Body of pancreas (tissue), 4 donors: ENCODE results near the gene NELFE. TPM values are rescaled to one million over a fixed set of nuclear protein-coding genes. Genes with fewer than 3 reads are reported as not detected.

Experiments
- ATAC-seq: fragments of 150-250 bp; one replicate; pipeline ENCODE4 v1.9.1; 2016
- DNase-seq, 4 donors: peaks; one replicate each; pipeline ENCODE4 v3.0.0-alpha.2; 2019
- H3K27ac ChIP-seq, 4 donors: fragments of 200-600 bp; sonication (generic); 1 replicate in 3 of 4; 2 replicates in 1 of 4; pipeline versions ENCODE4 v1.5.1 to v1.6.1; 2016 to 2019; ENCODE audit warnings: mild to moderate bottlenecking in 1 of 4, mixed read lengths in 1 of 4, moderate library complexity in 1 of 4
- H3K27me3 ChIP-seq, 2 donors: fragments of 200-600 bp; sonication (generic); one replicate each; pipeline ENCODE4 v1.6.0; 2016; ENCODE audit warnings: mild to moderate bottlenecking in 1 of 2
- H3K36me3 ChIP-seq, 2 donors: fragments of 200-600 bp; sonication (generic); replicated peaks in 1 of 2; 2 replicates each; pipeline ENCODE4 v1.5.1; 2016; ENCODE audit warnings: low read depth in 2 of 2; ENCODE audit not compliant: insufficient read depth in 1 of 2
- H3K4me1 ChIP-seq: fragments of 200-600 bp; sonication (generic); one replicate; pipeline ENCODE4 v1.6.0; 2016
- H3K4me3 ChIP-seq, 2 donors: fragments of 200-600 bp; sonication (generic); 1 replicate in 1 of 2; 2 replicates in 1 of 2; pipeline ENCODE4 v1.5.1; 2016 to 2019
- H3K9me3 ChIP-seq, 3 donors: fragments of 200-600 bp; sonication (generic); 1 replicate in 2 of 3; 2 replicates in 1 of 3; pipeline ENCODE4 v1.5.1; 2016
- POLR2A ChIP-seq, 3 donors: fragments of 450-650 bp; IDR thresholded peaks; one replicate each; pipeline ENCODE4 v1.6.1; 2016; ENCODE audit warnings: antibody characterized with exemption in 3 of 3, mild to moderate bottlenecking in 2 of 3
- WGBS, 2 donors: methylation state at CpG; one replicate each; pipeline ENCODE4 v1.1.5; 2017; 5-methylcytosine and 5-hydroxymethylcytosine counted together
- intact Hi-C: fragments of 100-400 bp; cut with DNase I; formaldehyde crosslinking; loops from one replicate; pipeline ENCODE4 v1.15.1; 2023
- total RNA-seq, 2 donors: library from RNA; depleted of rRNA; stranded (reverse); fragments of >200 nt; gene quantifications; one replicate each; pipeline ENCODE4 v1.1.0, GENCODE V29; 2016
- TF ChIP-seq, protein P1 (sequence below), 7 experiments: fragments of 450-650 bp in 4 of 7; fragments of 200-600 bp in 3 of 7; sonication (generic) in 3 of 7; IDR thresholded peaks; one replicate each; pipeline ENCODE4 v1.5.1; 2016 to 2019; ENCODE audit warnings: antibody characterized with exemption in 7 of 7

NELFE gene
- total RNA-seq, 2 donors from 2014 or later, result 38.9 to 39.9 TPM

DNA sequence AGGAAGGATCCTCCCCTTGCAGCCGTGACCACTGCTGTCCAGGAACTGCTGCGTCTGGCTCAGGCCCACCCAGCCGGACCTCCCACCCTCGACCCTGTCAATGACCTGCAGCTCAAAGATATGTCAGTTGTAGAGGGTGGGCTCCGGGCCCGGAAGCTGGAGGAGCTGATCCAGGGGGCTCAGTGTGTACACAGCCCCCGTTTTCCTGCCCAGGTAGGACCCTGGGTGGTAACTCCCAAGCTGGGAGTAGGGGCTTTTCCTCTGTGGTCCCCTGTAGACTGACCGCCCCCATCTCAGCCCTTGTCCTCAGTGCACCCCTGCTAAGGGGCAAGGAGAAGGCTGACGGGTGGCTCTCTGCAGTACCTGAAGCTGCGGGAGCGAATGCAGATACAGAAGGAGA, 9.6 kb upstream of the NELFE start:
- Histone ChIP-seq H3K27me3 (no peaks in the 10 kb centered on the region), H3K4me1 (peaks cover 29% of the 10 kb centered on the region), H3K9me3 (no peaks in the 10 kb centered on the region), H3K4me3 (no peak overlapping the region), H3K27ac (no peak overlapping the region), H3K36me3 (peaks cover 0 to 27% of the 10 kb centered on the region in 2 donors)
- 81 to 83% methylated on average over 4 to 11 of the region's 11 CpGs for WGBS, 2 donors
- DNase-seq, result no peak
- intact Hi-C loops, result no loop called here
- TF ChIP-seq POLR2A (IDR thresholded peaks at IDR 0.05), result no peak
- TF ChIP-seq, protein P1, sequence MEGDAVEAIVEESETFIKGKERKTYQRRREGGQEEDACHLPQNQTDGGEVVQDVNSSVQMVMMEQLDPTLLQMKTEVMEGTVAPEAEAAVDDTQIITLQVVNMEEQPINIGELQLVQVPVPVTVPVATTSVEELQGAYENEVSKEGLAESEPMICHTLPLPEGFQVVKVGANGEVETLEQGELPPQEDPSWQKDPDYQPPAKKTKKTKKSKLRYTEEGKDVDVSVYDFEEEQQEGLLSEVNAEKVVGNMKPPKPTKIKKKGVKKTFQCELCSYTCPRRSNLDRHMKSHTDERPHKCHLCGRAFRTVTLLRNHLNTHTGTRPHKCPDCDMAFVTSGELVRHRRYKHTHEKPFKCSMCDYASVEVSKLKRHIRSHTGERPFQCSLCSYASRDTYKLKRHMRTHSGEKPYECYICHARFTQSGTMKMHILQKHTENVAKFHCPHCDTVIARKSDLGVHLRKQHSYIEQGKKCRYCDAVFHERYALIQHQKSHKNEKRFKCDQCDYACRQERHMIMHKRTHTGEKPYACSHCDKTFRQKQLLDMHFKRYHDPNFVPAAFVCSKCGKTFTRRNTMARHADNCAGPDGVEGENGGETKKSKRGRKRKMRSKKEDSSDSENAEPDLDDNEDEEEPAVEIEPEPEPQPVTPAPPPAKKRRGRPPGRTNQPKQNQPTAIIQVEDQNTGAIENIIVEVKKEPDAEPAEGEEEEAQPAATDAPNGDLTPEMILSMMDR (IDR thresholded peaks at IDR 0.05), result no peak
- ATAC-seq, result no peak

DNA sequence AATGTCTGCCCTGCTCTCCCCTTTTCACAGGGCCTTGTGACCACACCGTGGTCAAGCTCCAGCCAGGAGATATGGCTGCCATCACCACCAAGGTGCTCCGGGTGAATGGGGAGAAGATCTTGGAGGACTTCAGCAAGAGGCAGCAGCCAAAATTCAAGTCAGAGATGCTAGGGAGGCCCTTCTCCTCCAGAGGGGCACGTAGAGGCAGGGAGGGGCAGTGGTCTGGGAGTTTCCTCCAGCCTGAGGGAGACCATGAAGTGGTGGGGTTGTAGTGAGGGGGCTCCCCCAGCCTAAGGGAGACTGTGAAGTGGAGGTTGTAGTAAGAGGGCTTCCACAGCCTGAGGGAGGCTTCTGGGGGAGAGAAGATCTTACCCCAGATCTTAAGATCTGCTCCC, 9.2 kb upstream of the NELFE start:
- WGBS, 2 donors, result 81 to 100% methylated on average over 3 of the region's 3 CpGs
- intact Hi-C loops, result no loop called here
- H3K4me3 ChIP-seq, result no peak overlapping the region

DNA sequence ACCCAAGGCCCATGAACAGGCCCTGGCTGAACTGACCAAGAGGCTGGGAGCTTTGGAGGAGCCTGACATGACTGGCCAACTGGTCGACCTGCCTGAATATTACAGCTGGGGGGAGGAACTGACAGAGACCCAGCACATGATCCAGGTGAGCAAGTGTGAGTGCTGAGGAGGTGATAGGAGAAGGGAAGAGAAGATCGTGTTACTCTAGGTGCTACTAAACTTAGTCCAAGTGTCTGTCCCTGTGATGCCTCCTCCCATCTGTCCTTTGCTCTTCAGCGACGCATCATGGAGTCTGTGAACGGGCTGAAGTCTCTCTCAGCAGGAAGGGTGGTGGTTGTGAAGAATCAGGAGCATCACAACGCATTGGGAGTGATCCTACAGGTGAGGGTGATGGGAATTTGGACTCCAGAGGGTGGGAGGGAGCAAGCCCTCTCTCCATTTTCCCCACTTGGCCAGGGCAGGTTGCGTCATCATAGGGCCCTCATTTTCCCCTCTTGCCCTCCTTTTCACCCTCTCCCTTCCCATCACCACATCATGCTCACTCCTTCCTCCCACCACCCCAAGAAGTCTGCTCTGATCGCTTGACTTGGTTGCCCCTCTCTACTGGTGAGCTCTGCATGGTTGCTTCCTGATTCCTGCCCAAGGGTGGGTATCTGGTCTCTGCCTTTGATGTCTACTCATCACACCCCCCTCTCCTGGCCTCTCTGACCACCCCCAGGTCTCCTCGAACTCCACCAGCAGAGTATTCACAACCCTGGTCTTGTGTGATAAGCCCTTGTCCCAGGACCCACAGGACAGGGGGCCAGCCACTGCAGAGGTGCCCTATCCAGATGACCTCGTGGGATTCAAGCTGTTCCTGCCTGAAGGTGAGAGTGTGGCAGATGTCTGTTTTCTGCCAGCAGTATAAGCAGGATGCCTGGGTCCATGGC, 8.5 kb upstream of the NELFE start:
- H3K27me3 ChIP-seq, result no peaks in the 10 kb centered on the region
- no peak for DNase-seq
- no peak overlapping the region for H3K4me3 ChIP-seq
- no peak for TF ChIP-seq POLR2A (IDR thresholded peaks at IDR 0.05)
- TF ChIP-seq, protein P1 (IDR thresholded peaks at IDR 0.05), result no peak
- no peak overlapping the region for H3K27ac ChIP-seq
- peaks cover 21% of the 10 kb centered on the region for H3K4me1 ChIP-seq
- peaks cover 0 to 30% of the 10 kb centered on the region in 2 donors for H3K36me3 ChIP-seq
- WGBS, 2 donors, result 79 to 80% methylated on average over 9 to 10 of the region's 10 CpGs
- no peak for ATAC-seq
- H3K9me3 ChIP-seq, result no peaks in the 10 kb centered on the region
- intact Hi-C loops, result no loop called here

More for the DNA sequence above, 9.2 kb upstream of the NELFE start:
- H3K4me1 ChIP-seq, result peaks cover 25% of the 10 kb centered on the region
- no peak for ATAC-seq
- H3K36me3 ChIP-seq, result peaks cover 0 to 27% of the 10 kb centered on the region in 2 donors
- DNase-seq, result no peak
- TF ChIP-seq, protein P1 (IDR thresholded peaks at IDR 0.05), result no peak
- TF ChIP-seq POLR2A (IDR thresholded peaks at IDR 0.05), result no peak
- no peaks in the 10 kb centered on the region for H3K27me3 ChIP-seq
- H3K27ac ChIP-seq, result no peak overlapping the region
- no peaks in the 10 kb centered on the region for H3K9me3 ChIP-seq

DNA sequence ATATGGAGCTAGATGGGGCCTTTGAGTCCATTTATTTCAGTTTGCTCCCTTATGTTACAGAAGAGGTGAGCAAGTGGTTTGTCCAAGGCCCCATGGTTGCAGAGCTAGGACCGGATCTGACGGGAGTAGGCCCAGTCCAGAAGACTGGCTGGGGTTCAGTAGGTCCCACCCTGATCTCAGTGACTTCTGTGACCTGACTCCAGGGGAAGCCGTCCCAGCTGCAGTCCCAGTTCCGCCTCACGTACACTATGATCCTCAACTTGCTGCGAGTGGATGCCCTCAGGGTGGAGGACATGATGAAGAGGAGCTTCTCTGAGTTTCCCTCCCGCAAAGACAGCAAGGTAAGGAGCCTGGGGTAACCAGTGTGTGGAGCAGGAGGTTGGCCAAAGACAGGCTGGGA, 7.7 kb upstream of the NELFE start:
- H3K36me3 ChIP-seq, result peaks cover 0 to 33% of the 10 kb centered on the region in 2 donors
- 76 to 91% methylated on average over 7 of the region's 7 CpGs for WGBS, 2 donors
- no peak for DNase-seq
- TF ChIP-seq POLR2A (IDR thresholded peaks at IDR 0.05), result no peak
- no peak overlapping the region for H3K4me3 ChIP-seq
- H3K27me3 ChIP-seq, result no peaks in the 10 kb centered on the region
- peaks cover 18% of the 10 kb centered on the region for H3K4me1 ChIP-seq
- H3K9me3 ChIP-seq, result no peaks in the 10 kb centered on the region
- intact Hi-C loops, result no loop called here
- no peak for ATAC-seq
- H3K27ac ChIP-seq, result no peak overlapping the region

DNA sequence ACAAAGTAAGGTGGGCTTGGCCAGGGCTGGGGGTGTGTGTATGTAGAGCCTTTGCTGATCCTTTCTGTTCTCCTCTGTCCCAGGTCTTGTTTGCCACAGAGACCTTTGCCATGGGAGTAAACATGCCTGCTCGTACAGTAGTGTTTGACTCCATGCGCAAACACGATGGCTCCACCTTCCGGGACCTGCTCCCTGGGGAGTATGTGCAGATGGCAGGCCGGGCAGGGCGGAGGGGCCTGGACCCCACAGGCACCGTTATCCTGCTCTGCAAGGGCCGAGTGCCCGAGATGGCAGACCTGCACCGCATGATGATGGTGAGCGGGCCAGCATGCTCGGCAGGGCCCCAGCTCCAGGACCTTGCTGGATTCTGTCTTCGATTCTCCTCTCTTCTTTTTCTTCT, 6.9 kb upstream of the NELFE start:
- H3K27me3 ChIP-seq, result no peaks in the 10 kb centered on the region
- no peak overlapping the region for H3K4me3 ChIP-seq
- intact Hi-C loops, result no loop called here
- peaks cover 10% of the 10 kb centered on the region for H3K4me1 ChIP-seq
- ATAC-seq (no peak), DNase-seq (no peak)
- no peak overlapping the region for H3K27ac ChIP-seq
- TF ChIP-seq, protein P1 (IDR thresholded peaks at IDR 0.05), result no peak
- peaks cover 0 to 33% of the 10 kb centered on the region in 2 donors for H3K36me3 ChIP-seq
- H3K9me3 ChIP-seq, result no peaks in the 10 kb centered on the region
- 87 to 94% methylated on average over 10 to 11 of the region's 13 CpGs for WGBS, 2 donors
